Trophoblast cell (in vitro differentiated cells and primary cell): Measurements from ENCODE around the gene SPAG9.

Experiments
- DNase-seq, 2 donors: peaks; one replicate each; pipeline ENCODE4 v3.0.0-alpha.2; 2016
- H2AFZ ChIP-seq: 2 replicates; pipeline ENCODE4 v1.6.1; 2013; ENCODE audit warnings: low read length, moderate library complexity, mild to moderate bottlenecking; ENCODE audit not compliant: insufficient read depth, poor library complexity
- H2AK5ac ChIP-seq: 2 replicates; pipeline ENCODE4 v1.6.1; 2013; ENCODE audit warnings: mild to moderate bottlenecking, low read length
- H2BK120ac ChIP-seq: 2 replicates; pipeline ENCODE4 v1.6.1; 2013; ENCODE audit warnings: low read length, mild to moderate bottlenecking, moderate library complexity; ENCODE audit not compliant: insufficient read depth, poor library complexity
- H2BK12ac ChIP-seq: 2 replicates; pipeline ENCODE4 v1.6.1; 2013; ENCODE audit warnings: mild to moderate bottlenecking, low read length, moderate library complexity
- H2BK5ac ChIP-seq: 2 replicates; pipeline ENCODE4 v1.6.1; 2013; ENCODE audit warnings: low read length, low read depth, moderate library complexity, mild to moderate bottlenecking; ENCODE audit not compliant: poor library complexity
- H3K14ac ChIP-seq: 2 replicates; pipeline ENCODE4 v1.6.1; 2013; ENCODE audit warnings: mild to moderate bottlenecking, low read length
- H3K18ac ChIP-seq: 2 replicates; pipeline ENCODE4 v1.6.1; 2013; ENCODE audit warnings: mild to moderate bottlenecking, low read length
- H3K23ac ChIP-seq: 2 replicates; pipeline ENCODE4 v1.6.1; 2013; ENCODE audit warnings: low read length
- H3K27ac ChIP-seq: 2 replicates; pipeline ENCODE4 v1.5.1; 2013; ENCODE audit warnings: low read depth, mild to moderate bottlenecking, inconsistent platforms, low read length, moderate library complexity
- H3K27me3 ChIP-seq: 2 replicates; pipeline ENCODE4 v1.6.1; 2013; ENCODE audit warnings: inconsistent platforms, mild to moderate bottlenecking, low read length, moderate library complexity; ENCODE audit not compliant: insufficient read depth
- H3K36me3 ChIP-seq, 2 experiments: 1 replicate in 1 of 2; 2 replicates in 1 of 2; pipeline ENCODE4 v1.6.1; 2013; ENCODE audit warnings: low read length in 2 of 2, mild to moderate bottlenecking in 2 of 2, moderate library complexity in 1 of 2; ENCODE audit not compliant: insufficient read depth in 2 of 2, control insufficient read depth in 1 of 2
- H3K4ac ChIP-seq: 2 replicates; pipeline ENCODE4 v1.6.1; 2013; ENCODE audit warnings: low read depth, mild to moderate bottlenecking, low read length, moderate library complexity
- H3K4me1 ChIP-seq, 2 experiments: 1 replicate in 1 of 2; 2 replicates in 1 of 2; pipeline ENCODE4 v1.6.1; 2013; ENCODE audit warnings: low read length in 2 of 2, mild to moderate bottlenecking in 2 of 2, moderate library complexity in 1 of 2; ENCODE audit not compliant: insufficient read depth in 2 of 2, control insufficient read depth in 1 of 2
- H3K4me2 ChIP-seq: 2 replicates; pipeline ENCODE4 v1.6.1; 2013; ENCODE audit warnings: inconsistent platforms, mild to moderate bottlenecking, low read length, moderate library complexity
- H3K4me3 ChIP-seq: 2 replicates; pipeline ENCODE4 v1.5.1; 2013; ENCODE audit warnings: mild to moderate bottlenecking, low read depth, low read length, inconsistent platforms
- H3K79me1 ChIP-seq: one replicate; pipeline ENCODE4 v1.6.1; 2013; ENCODE audit warnings: low read length
- H3K79me2 ChIP-seq: 2 replicates; pipeline ENCODE4 v1.6.1; 2013; ENCODE audit warnings: low read length, mild to moderate bottlenecking; ENCODE audit not compliant: control insufficient read depth, insufficient read depth, poor library complexity
- H3K9ac ChIP-seq: 2 replicates; pipeline ENCODE4 v1.6.1; 2013; ENCODE audit warnings: mild to moderate bottlenecking, low read length
- H3K9me3 ChIP-seq: 2 replicates; pipeline ENCODE4 v1.6.1; 2013; ENCODE audit warnings: low read depth, mild to moderate bottlenecking, control low read depth, inconsistent platforms, low read length; ENCODE audit not compliant: insufficient read depth
- H4K12ac ChIP-seq: 2 replicates; pipeline ENCODE4 v1.6.1; 2013; ENCODE audit warnings: low read depth, mild to moderate bottlenecking, low read length, moderate library complexity
- H4K8ac ChIP-seq: 2 replicates; pipeline ENCODE4 v1.6.1; 2013; ENCODE audit warnings: low read depth, mild to moderate bottlenecking, low read length, moderate library complexity
- H4K91ac ChIP-seq: one replicate; pipeline ENCODE4 v1.6.1; 2013; ENCODE audit warnings: low read depth, mild to moderate bottlenecking, low read length, moderate library complexity
- WGBS: extraction: QIAGEN DNeasy Blood & Tissue Kit; methylation state at CpG from one replicate; pipeline ENCODE4 v1.1.7; 2013; ENCODE audit warnings: missing lambda C conversion rate; ENCODE audit not compliant: insufficient read length, insufficient coverage; ENCODE audit errors: extremely low coverage; 5-methylcytosine and 5-hydroxymethylcytosine counted together

The SPAG9 gene

DNA sequence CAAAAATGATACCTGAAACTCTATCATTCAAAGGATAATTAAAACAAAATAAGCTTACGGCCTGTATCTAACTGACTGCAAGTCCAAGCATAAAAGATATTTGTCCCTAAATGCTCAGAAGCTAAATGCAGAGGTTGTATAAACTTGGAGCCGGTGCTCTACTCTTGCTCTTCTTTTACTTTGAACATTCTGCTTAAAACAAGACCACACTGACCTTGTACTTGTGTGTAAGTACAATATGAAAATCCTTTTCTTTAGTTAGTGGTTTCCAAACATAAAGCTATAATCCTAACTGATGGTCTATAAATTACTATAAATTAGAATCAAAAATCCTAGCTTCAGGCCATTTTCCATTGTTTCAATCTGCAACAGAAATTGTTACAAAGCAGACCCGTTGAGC lies 74.6 kb downstream of the SPAG9 start:
- no peak for DNase-seq
- Histone ChIP-seq H3K4ac (no peak overlapping the region), H3K9ac (no peak overlapping the region), H3K27ac (no peak overlapping the region), H3K9me3 (no peaks in the 10 kb centered on the region), H4K8ac (no peak overlapping the region), H3K4me3 (no peak overlapping the region), H4K91ac (no peak overlapping the region), H3K79me2 (no peaks in the 10 kb centered on the region), H4K12ac (no peak overlapping the region), H3K23ac (no peak overlapping the region), H2AK5ac (no peak overlapping the region), H3K4me1 (peaks cover 0 to 4% of the 10 kb centered on the region in 2 experiments), H2BK12ac (no peak overlapping the region), H3K14ac (no peak overlapping the region), H3K36me3 (no peaks in the 10 kb centered on the region), H3K18ac (no peak overlapping the region), H3K4me2 (no peak overlapping the region), H3K27me3 (no peaks in the 10 kb centered on the region), H2AFZ (no peak overlapping the region), H3K79me1 (no peaks in the 10 kb centered on the region), H2BK5ac (no peak overlapping the region), H2BK120ac (no peak overlapping the region)
- no CpG with 5 or more reads among the region's 3 CpGs for WGBS

DNA sequence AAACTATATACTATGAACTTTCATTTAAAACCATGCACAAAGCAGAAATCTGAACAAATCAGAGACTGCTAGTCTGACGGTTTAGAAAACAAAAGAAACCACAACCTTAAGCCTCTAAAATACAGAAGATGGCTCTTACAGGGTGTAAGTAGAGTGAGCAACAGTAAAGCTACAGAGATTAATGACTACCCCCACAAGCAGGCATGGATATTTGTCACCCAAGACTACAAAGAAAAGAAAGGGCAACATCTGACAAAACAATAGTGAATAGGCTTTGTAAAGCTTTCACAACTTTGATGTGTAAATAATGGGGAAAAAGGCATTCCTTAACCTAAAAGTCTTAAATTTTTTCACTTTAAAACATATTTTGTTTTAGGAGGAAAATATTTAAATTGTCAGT lies 75.0 kb downstream of the SPAG9 start:
- Histone ChIP-seq H3K4me3 (no peak overlapping the region), H3K4me1 (peaks cover 0 to 4% of the 10 kb centered on the region in 2 experiments), H3K4ac (no peak overlapping the region), H2AFZ (no peak overlapping the region), H2BK5ac (no peak overlapping the region), H3K9me3 (no peaks in the 10 kb centered on the region), H3K27ac (no peak overlapping the region), H3K79me2 (no peaks in the 10 kb centered on the region), H3K23ac (no peak overlapping the region), H3K36me3 (no peaks in the 10 kb centered on the region), H3K14ac (no peak overlapping the region), H3K27me3 (no peaks in the 10 kb centered on the region), H4K12ac (no peak overlapping the region), H2BK12ac (no peak overlapping the region), H4K8ac (no peak overlapping the region), H3K9ac (no peak overlapping the region), H3K4me2 (no peak overlapping the region), H4K91ac (no peak overlapping the region), H2BK120ac (no peak overlapping the region), H2AK5ac (no peak overlapping the region), H3K79me1 (no peaks in the 10 kb centered on the region), H3K18ac (no peak overlapping the region)
- DNase-seq, result no peak
- no CpG with 5 or more reads among the region's 1 CpG for WGBS

DNA sequence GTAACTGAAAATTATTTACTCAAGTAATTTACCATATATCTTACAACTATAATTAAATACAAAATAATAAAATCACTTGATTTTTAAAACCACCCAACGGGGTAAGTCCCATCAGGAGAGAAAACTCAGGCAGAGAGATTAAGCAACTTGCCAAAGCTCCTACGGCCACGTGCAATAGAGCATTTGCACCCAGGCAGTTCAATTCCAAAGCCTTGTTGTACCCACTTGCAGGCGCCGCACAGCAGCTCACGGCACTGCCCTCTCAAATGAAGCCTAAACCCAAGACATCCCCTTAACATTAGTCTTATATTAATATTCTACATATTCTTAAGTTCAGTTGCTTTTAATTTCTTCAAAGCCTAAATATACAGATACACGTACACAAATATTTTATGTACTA lies 75.7 kb downstream of the SPAG9 start:
- no peak overlapping the region for H3K27ac ChIP-seq
- H3K9ac ChIP-seq, result peak overlapping the region; percentile 46
- no peaks in the 10 kb centered on the region for H3K36me3 ChIP-seq
- no peaks in the 10 kb centered on the region for H3K9me3 ChIP-seq
- no peak overlapping the region for H4K12ac ChIP-seq
- no peaks in the 10 kb centered on the region for H3K79me2 ChIP-seq
- H2BK120ac ChIP-seq, result no peak overlapping the region
- no peak overlapping the region for H2BK5ac ChIP-seq
- no peak overlapping the region for H3K4me2 ChIP-seq
- H4K91ac ChIP-seq, result no peak overlapping the region
- H3K4me1 ChIP-seq, result peaks cover 0 to 4% of the 10 kb centered on the region in 2 experiments
- H2BK12ac ChIP-seq, result no peak overlapping the region
- H2AFZ ChIP-seq, result no peak overlapping the region
- no peak overlapping the region for H3K18ac ChIP-seq
- no CpG with 5 or more reads among the region's 7 CpGs for WGBS
- no peak overlapping the region for H3K4me3 ChIP-seq
- H4K8ac ChIP-seq, result no peak overlapping the region
- H3K27me3 ChIP-seq, result no peaks in the 10 kb centered on the region
- H3K23ac ChIP-seq, result no peak overlapping the region
- no peak overlapping the region for H3K4ac ChIP-seq
- H3K79me1 ChIP-seq, result no peaks in the 10 kb centered on the region
- H3K14ac ChIP-seq, result no peak overlapping the region
- H2AK5ac ChIP-seq, result no peak overlapping the region
- no peak for DNase-seq

DNA sequence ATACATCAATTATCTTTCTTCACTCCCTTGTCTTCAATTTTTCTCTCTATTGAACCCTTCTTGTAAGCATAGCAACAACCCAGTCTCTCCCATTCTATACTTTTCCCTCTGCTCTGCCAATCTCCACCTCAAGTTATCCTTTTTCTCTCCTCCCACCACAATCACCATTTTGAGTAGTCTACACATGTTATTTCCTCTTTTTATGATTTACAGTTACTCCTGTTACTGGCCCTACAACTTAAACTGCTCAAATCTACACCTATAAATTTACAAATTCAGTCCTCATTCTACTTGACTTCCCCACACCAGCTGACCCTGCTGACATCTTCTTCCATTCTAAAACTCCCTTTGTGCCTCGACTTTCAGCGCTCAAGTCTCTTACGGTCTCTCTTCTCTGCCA lies 84.6 kb downstream of the SPAG9 start:
- peaks cover 0 to 2% of the 10 kb centered on the region in 2 experiments for H3K4me1 ChIP-seq
- no peak overlapping the region for H2BK12ac ChIP-seq
- no peak for DNase-seq
- no CpG with 5 or more reads among the region's 3 CpGs for WGBS
- peak overlapping the region; percentile 14 for H2BK120ac ChIP-seq
- no peak overlapping the region for H3K9ac ChIP-seq
- H4K12ac ChIP-seq, result no peak overlapping the region
- no peak overlapping the region for H3K27ac ChIP-seq
- no peak overlapping the region for H2AFZ ChIP-seq
- H3K9me3 ChIP-seq, result no peaks in the 10 kb centered on the region
- no peak overlapping the region for H3K4me2 ChIP-seq
- no peak overlapping the region for H2BK5ac ChIP-seq
- peaks cover 6 to 7% of the 10 kb centered on the region in 2 experiments for H3K36me3 ChIP-seq
- H3K4ac ChIP-seq, result no peak overlapping the region
- H3K23ac ChIP-seq, result no peak overlapping the region
- H3K27me3 ChIP-seq, result no peaks in the 10 kb centered on the region
- H3K14ac ChIP-seq, result peak overlapping the region; percentile 20
- H3K79me2 ChIP-seq, result peaks cover 2% of the 10 kb centered on the region
- no peak overlapping the region for H2AK5ac ChIP-seq
- H3K79me1 ChIP-seq, result peaks cover 3% of the 10 kb centered on the region
- no peak overlapping the region for H4K91ac ChIP-seq
- no peak overlapping the region for H4K8ac ChIP-seq
- H3K18ac ChIP-seq, result no peak overlapping the region
- no peak overlapping the region for H3K4me3 ChIP-seq
